HG03565 (cell line): ENCODE measurements around the gene ACSS3.
"Not testable (repeated sequence)": the region's sequence is repeated elsewhere in the genome, so short reads cannot be mapped to it uniquely, and the experiment has no call there.

Experiments
- ATAC-seq: cut with Tn5 transposase; IDR thresholded peaks from one replicate; pipeline ENCODE4 v1.9.1; 2021; ENCODE audit warnings: mild to moderate bottlenecking, moderate library complexity; ENCODE audit not compliant: unreplicated experiment

ACSS3 gene

GRCh38 chr12:81164827-81165226, 86.9 kb downstream of the ACSS3 start:
- ATAC-seq = no peak

- ATAC-seq = no peak
Observed at GRCh38 chr12:81166790-81167189, 88.9 kb downstream of the ACSS3 start.

GRCh38 chr12:81167694-81168093, 89.8 kb downstream of the ACSS3 start:
- ATAC-seq = no peak

- ATAC-seq = no peak
Observed at GRCh38 chr12:81168445-81168844, 90.6 kb downstream of the ACSS3 start.

GRCh38 chr12:81170072-81170471, 92.2 kb downstream of the ACSS3 start:
- no peak for ATAC-seq

- ATAC-seq = no peak
Observed at GRCh38 chr12:81172851-81173250, 95.0 kb downstream of the ACSS3 start.

- no peak for ATAC-seq
Observed at GRCh38 chr12:81174664-81175063, 96.8 kb downstream of the ACSS3 start.

GRCh38 chr12:81176796-81177195, 98.9 kb downstream of the ACSS3 start:
- ATAC-seq = no peak

- no peak for ATAC-seq
Observed at GRCh38 chr12:81181691-81182090, 103.8 kb downstream of the ACSS3 start.

GRCh38 chr12:81187686-81188085, 109.8 kb downstream of the ACSS3 start:
- no peak for ATAC-seq

- no peak for ATAC-seq
Observed at GRCh38 chr12:81196595-81196994, 118.7 kb downstream of the ACSS3 start.

- ATAC-seq = not testable (repeated sequence)
Observed at GRCh38 chr12:81200561-81200960, 122.7 kb downstream of the ACSS3 start.

- no peak for ATAC-seq
Observed at GRCh38 chr12:81203671-81204204, 125.9 kb downstream of the ACSS3 start.

GRCh38 chr12:81205416-81205815, 127.5 kb downstream of the ACSS3 start:
- no peak for ATAC-seq

- no peak for ATAC-seq
Observed at GRCh38 chr12:81206429-81206828, 128.6 kb downstream of the ACSS3 start.

GRCh38 chr12:81207173-81207572, 129.3 kb downstream of the ACSS3 start:
- ATAC-seq = no peak

GRCh38 chr12:81207664-81208063, 129.8 kb downstream of the ACSS3 start:
- ATAC-seq = no peak

GRCh38 chr12:81208187-81208911, 130.5 kb downstream of the ACSS3 start:
- no peak for ATAC-seq

- no peak for ATAC-seq
Observed at GRCh38 chr12:81209012-81209411, 131.1 kb downstream of the ACSS3 start.

- not testable (repeated sequence) for ATAC-seq
Observed at GRCh38 chr12:81209772-81210225, 131.9 kb downstream of the ACSS3 start.

GRCh38 chr12:81211306-81211705, 133.4 kb downstream of the ACSS3 start:
- ATAC-seq = no peak

GRCh38 chr12:81212996-81213696, 135.3 kb downstream of the ACSS3 start:
- ATAC-seq = no peak
